Activated naive CD8-positive, alpha-beta T cell treated with anti-CD3 and anti-CD28 coated beads, Interleukin-2, amount 10 ng/mL, durations not matched to agents 7 days and 5 days (primary cell): Measurements from ENCODE around the gene AXDND1. TPM values are rescaled to one million over a fixed set of nuclear protein-coding genes. Genes with fewer than 3 reads are reported as not detected.
"Not testable (repeated sequence)": the region's sequence is repeated elsewhere in the genome, so short reads cannot be mapped to it uniquely, and the experiment has no call there.

Experiments used
- ATAC-seq: fragments of 150-1000 bp; cut with Tn5 transposase; one replicate; pipeline ENCODE4 v1.10.0; 2021; ENCODE audit warnings: low read depth, moderate library complexity
- POLR2A ChIA-PET: fragments of 350-600 bp; sonication (Branson Sonifier 250); formaldehyde crosslinking; loops from one replicate; lab custom pipeline; 2021; ENCODE audit warnings: antibody characterized with exemption; lab: Charles Lee
- DNase-seq: peaks from one replicate; pipeline ENCODE4 v3.0.0; 2021
- H3K27ac Mint-ChIP-seq: one replicate; pipeline ENCODE4 v1.8.0; 2022; ENCODE audit warnings: mild to moderate bottlenecking, mixed read lengths
- H3K27me3 Mint-ChIP-seq: one replicate; pipeline ENCODE4 v1.8.0; 2022; ENCODE audit warnings: mild to moderate bottlenecking, moderate library complexity, mixed read lengths
- H3K36me3 Mint-ChIP-seq: one replicate; pipeline ENCODE4 v1.8.0; 2021; ENCODE audit warnings: mild to moderate bottlenecking, mixed read lengths
- H3K4me1 Mint-ChIP-seq: one replicate; pipeline ENCODE4 v1.8.0; 2021; ENCODE audit warnings: mixed read lengths
- H3K4me3 Mint-ChIP-seq: one replicate; pipeline ENCODE4 v1.8.0; 2022; ENCODE audit warnings: mild to moderate bottlenecking, moderate library complexity, mixed read lengths
- H3K9me3 Mint-ChIP-seq: one replicate; pipeline ENCODE4 v1.8.0; 2021; ENCODE audit warnings: mixed read lengths
- total RNA-seq, 2 experiments: library from RNA; stranded (reverse); gene quantifications; one replicate each; pipeline ENCODE4 v1.2.3, GENCODE V29; 2021

Gene AXDND1
- total RNA-seq, 2 experiments from 2014 or later, result 0.64 to 0.85 TPM

- H3K4me3 Mint-ChIP-seq, result no peak overlapping the region
- no peaks in the 10 kb centered on the region for H3K27me3 Mint-ChIP-seq
- no peaks in the 10 kb centered on the region for H3K9me3 Mint-ChIP-seq
- POLR2A ChIA-PET, result no interaction called here
- H3K27ac Mint-ChIP-seq, result no peak overlapping the region
- ATAC-seq (no peak), DNase-seq (no peak)
- no peaks in the 10 kb centered on the region for H3K4me1 Mint-ChIP-seq
- no peaks in the 10 kb centered on the region for H3K36me3 Mint-ChIP-seq
These were observed 19.7 kb downstream of the AXDND1 start for GRCh38 chr1:179385510-179385909.

GRCh38 chr1:179393721-179394120 is 27.9 kb downstream of the AXDND1 start:
- Mint-ChIP-seq H3K36me3 (peaks cover 2% of the 10 kb centered on the region), H3K4me3 (no peak overlapping the region), H3K27ac (no peak overlapping the region), H3K9me3 (peaks cover 9% of the 10 kb centered on the region), H3K4me1 (no peaks in the 10 kb centered on the region), H3K27me3 (peaks cover 2% of the 10 kb centered on the region)
- ATAC-seq, result no peak
- POLR2A ChIA-PET, result no interaction called here
- DNase-seq, result no peak

- H3K4me3 Mint-ChIP-seq, POLR2A ChIA-PET, H3K27me3 Mint-ChIP-seq, H3K4me1 Mint-ChIP-seq, H3K9me3 Mint-ChIP-seq, ATAC-seq, DNase-seq, H3K36me3 Mint-ChIP-seq, H3K27ac Mint-ChIP-seq: not testable (repeated sequence)
These were observed 33.6 kb downstream of the AXDND1 start for GRCh38 chr1:179399399-179399798.

GRCh38 chr1:179417760-179418159 is 52.0 kb downstream of the AXDND1 start:
- H3K4me1 Mint-ChIP-seq, H3K36me3 Mint-ChIP-seq, ATAC-seq, H3K27me3 Mint-ChIP-seq, H3K4me3 Mint-ChIP-seq, DNase-seq, POLR2A ChIA-PET, H3K27ac Mint-ChIP-seq, H3K9me3 Mint-ChIP-seq: not testable (repeated sequence)

GRCh38 chr1:179418706-179419105 is 52.9 kb downstream of the AXDND1 start:
- H3K36me3 Mint-ChIP-seq, ATAC-seq, H3K9me3 Mint-ChIP-seq, POLR2A ChIA-PET, DNase-seq, H3K4me3 Mint-ChIP-seq, H3K4me1 Mint-ChIP-seq, H3K27ac Mint-ChIP-seq, H3K27me3 Mint-ChIP-seq: not testable (repeated sequence)

- no peaks in the 10 kb centered on the region for H3K4me1 Mint-ChIP-seq
- no peak for DNase-seq
- H3K36me3 Mint-ChIP-seq, result no peaks in the 10 kb centered on the region
- no peak overlapping the region for H3K27ac Mint-ChIP-seq
- POLR2A ChIA-PET, result no interaction called here
- no peak for ATAC-seq
- H3K27me3 Mint-ChIP-seq, result no peaks in the 10 kb centered on the region
- H3K9me3 Mint-ChIP-seq, result peaks cover 8% of the 10 kb centered on the region
- H3K4me3 Mint-ChIP-seq, result no peak overlapping the region
These were observed 58.8 kb downstream of the AXDND1 start for GRCh38 chr1:179424610-179425009.

- peaks cover 8% of the 10 kb centered on the region for H3K9me3 Mint-ChIP-seq
- no peak for ATAC-seq
- no peak for DNase-seq
- H3K27me3 Mint-ChIP-seq, result no peaks in the 10 kb centered on the region
- H3K4me1 Mint-ChIP-seq, result no peaks in the 10 kb centered on the region
- POLR2A ChIA-PET, result no interaction called here
- no peak overlapping the region for H3K4me3 Mint-ChIP-seq
- H3K36me3 Mint-ChIP-seq, result no peaks in the 10 kb centered on the region
- no peak overlapping the region for H3K27ac Mint-ChIP-seq
These were observed 59.4 kb downstream of the AXDND1 start for GRCh38 chr1:179425186-179425585.

GRCh38 chr1:179437171-179437570 is 71.4 kb downstream of the AXDND1 start:
- H3K27ac Mint-ChIP-seq, result no peak overlapping the region
- no peak for DNase-seq
- H3K27me3 Mint-ChIP-seq, result peaks cover 9% of the 10 kb centered on the region
- no peaks in the 10 kb centered on the region for H3K4me1 Mint-ChIP-seq
- no peaks in the 10 kb centered on the region for H3K36me3 Mint-ChIP-seq
- H3K9me3 Mint-ChIP-seq, result no peaks in the 10 kb centered on the region
- POLR2A ChIA-PET, result no interaction called here
- no peak for ATAC-seq
- no peak overlapping the region for H3K4me3 Mint-ChIP-seq

GRCh38 chr1:179439646-179440045 is 73.9 kb downstream of the AXDND1 start:
- DNase-seq, H3K4me1 Mint-ChIP-seq, ATAC-seq, POLR2A ChIA-PET, H3K4me3 Mint-ChIP-seq, H3K9me3 Mint-ChIP-seq, H3K27ac Mint-ChIP-seq, H3K36me3 Mint-ChIP-seq, H3K27me3 Mint-ChIP-seq: not testable (repeated sequence)

GRCh38 chr1:179440301-179440700 is 74.5 kb downstream of the AXDND1 start:
- POLR2A ChIA-PET, ATAC-seq, H3K9me3 Mint-ChIP-seq, H3K27me3 Mint-ChIP-seq, H3K36me3 Mint-ChIP-seq, DNase-seq, H3K4me3 Mint-ChIP-seq, H3K4me1 Mint-ChIP-seq, H3K27ac Mint-ChIP-seq: not testable (repeated sequence)

- no peaks in the 10 kb centered on the region for H3K36me3 Mint-ChIP-seq
- no peak for ATAC-seq
- POLR2A ChIA-PET, result no interaction called here
- H3K27ac Mint-ChIP-seq, result no peak overlapping the region
- no peaks in the 10 kb centered on the region for H3K9me3 Mint-ChIP-seq
- no peaks in the 10 kb centered on the region for H3K4me1 Mint-ChIP-seq
- no peak for DNase-seq
- no peak overlapping the region for H3K4me3 Mint-ChIP-seq
- H3K27me3 Mint-ChIP-seq, result peaks cover under 1% of the 10 kb centered on the region
These were observed 75.2 kb downstream of the AXDND1 start for GRCh38 chr1:179440971-179441370.

GRCh38 chr1:179441501-179441900 is 75.7 kb downstream of the AXDND1 start:
- no peaks in the 10 kb centered on the region for H3K27me3 Mint-ChIP-seq
- no peaks in the 10 kb centered on the region for H3K36me3 Mint-ChIP-seq
- H3K4me1 Mint-ChIP-seq, result no peaks in the 10 kb centered on the region
- no peak for DNase-seq
- H3K9me3 Mint-ChIP-seq, result no peaks in the 10 kb centered on the region
- ATAC-seq, result no peak
- H3K4me3 Mint-ChIP-seq, result no peak overlapping the region
- H3K27ac Mint-ChIP-seq, result no peak overlapping the region
- POLR2A ChIA-PET, result no interaction called here

GRCh38 chr1:179442846-179443245 is 77.1 kb downstream of the AXDND1 start:
- not testable (repeated sequence) for DNase-seq

GRCh38 chr1:179445593-179445992 is 79.8 kb downstream of the AXDND1 start:
- Mint-ChIP-seq H3K27me3 (peaks cover 4% of the 10 kb centered on the region), H3K4me3 (no peak overlapping the region), H3K36me3 (no peaks in the 10 kb centered on the region), H3K27ac (no peak overlapping the region), H3K9me3 (no peaks in the 10 kb centered on the region), H3K4me1 (no peaks in the 10 kb centered on the region)
- POLR2A ChIA-PET, result no interaction called here
- ATAC-seq (no peak), DNase-seq (no peak)

More at GRCh38 chr1:179442846-179443245, 77.1 kb downstream of the AXDND1 start:
- H3K27ac Mint-ChIP-seq, H3K36me3 Mint-ChIP-seq, POLR2A ChIA-PET, H3K4me3 Mint-ChIP-seq, H3K27me3 Mint-ChIP-seq, H3K9me3 Mint-ChIP-seq, H3K4me1 Mint-ChIP-seq, ATAC-seq: not testable (repeated sequence)

- no peaks in the 10 kb centered on the region for H3K36me3 Mint-ChIP-seq
These were observed 81.7 kb downstream of the AXDND1 start for GRCh38 chr1:179447489-179447888.

More at GRCh38 chr1:179447489-179447888, 81.7 kb downstream of the AXDND1 start:
- Mint-ChIP-seq H3K4me1 (no peaks in the 10 kb centered on the region), H3K9me3 (no peaks in the 10 kb centered on the region), H3K4me3 (no peak overlapping the region), H3K27me3 (peaks cover 4% of the 10 kb centered on the region), H3K27ac (no peak overlapping the region)
- ATAC-seq (no peak), DNase-seq (no peak)
- POLR2A ChIA-PET, result no interaction called here
